ENCODE results near the gene ZNF586.
"Not testable (repeated sequence)": the region's sequence is repeated elsewhere in the genome, so short reads cannot be mapped to it uniquely, and the experiment has no call there.

The ZNF586 gene

DNA sequence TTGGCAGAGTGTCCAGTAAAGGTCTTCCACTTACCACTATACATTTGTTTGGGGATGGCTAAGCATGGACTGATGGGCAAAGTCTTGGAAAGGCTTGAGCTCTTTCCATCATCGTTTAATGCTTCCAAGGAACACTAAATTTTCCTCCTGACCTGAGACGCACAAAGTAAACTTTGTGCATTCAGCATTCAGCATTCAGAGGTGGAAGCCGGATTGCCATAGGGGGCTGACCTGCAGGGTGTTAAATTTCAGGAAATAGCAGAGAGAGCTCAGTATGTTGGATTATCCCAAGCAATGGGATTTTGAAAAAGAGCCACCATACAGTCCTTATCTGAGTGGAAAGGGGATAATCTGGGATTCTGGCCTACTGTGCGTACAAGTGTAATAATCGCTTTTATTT, 31.2 kb downstream of the ZNF586 start:
- Histone ChIP-seq H3K27me3 (replicated peaks; ENCODE audit: control insufficient read depth, insufficient read depth, low read length) (no peaks in the 10 kb centered on the region), H3K36me3 (ENCODE audit: control insufficient read depth, insufficient read depth, low read length) (peaks cover 2% of the 10 kb centered on the region), H3K4me3 (replicated peaks; ENCODE audit: low read depth, low read length) (no peak overlapping the region)
- DNase-seq (ENCODE audit: extremely low read depth, insufficient read length): no peak
- TF ChIP-seq, protein P1, sequence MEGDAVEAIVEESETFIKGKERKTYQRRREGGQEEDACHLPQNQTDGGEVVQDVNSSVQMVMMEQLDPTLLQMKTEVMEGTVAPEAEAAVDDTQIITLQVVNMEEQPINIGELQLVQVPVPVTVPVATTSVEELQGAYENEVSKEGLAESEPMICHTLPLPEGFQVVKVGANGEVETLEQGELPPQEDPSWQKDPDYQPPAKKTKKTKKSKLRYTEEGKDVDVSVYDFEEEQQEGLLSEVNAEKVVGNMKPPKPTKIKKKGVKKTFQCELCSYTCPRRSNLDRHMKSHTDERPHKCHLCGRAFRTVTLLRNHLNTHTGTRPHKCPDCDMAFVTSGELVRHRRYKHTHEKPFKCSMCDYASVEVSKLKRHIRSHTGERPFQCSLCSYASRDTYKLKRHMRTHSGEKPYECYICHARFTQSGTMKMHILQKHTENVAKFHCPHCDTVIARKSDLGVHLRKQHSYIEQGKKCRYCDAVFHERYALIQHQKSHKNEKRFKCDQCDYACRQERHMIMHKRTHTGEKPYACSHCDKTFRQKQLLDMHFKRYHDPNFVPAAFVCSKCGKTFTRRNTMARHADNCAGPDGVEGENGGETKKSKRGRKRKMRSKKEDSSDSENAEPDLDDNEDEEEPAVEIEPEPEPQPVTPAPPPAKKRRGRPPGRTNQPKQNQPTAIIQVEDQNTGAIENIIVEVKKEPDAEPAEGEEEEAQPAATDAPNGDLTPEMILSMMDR (IDR thresholded peaks at IDR 0.05; ENCODE audit: insufficient read depth, low read length, poor library complexity, severe bottlenecking): no peak

- TF ChIP-seq, protein P1 (IDR thresholded peaks at IDR 0.05; ENCODE audit: insufficient read depth, low read length, poor library complexity, severe bottlenecking): peak; percentile 31
- Histone ChIP-seq H3K27me3 (replicated peaks; ENCODE audit: control insufficient read depth, insufficient read depth, low read length) (no peaks in the 10 kb centered on the region), H3K4me3 (replicated peaks; ENCODE audit: low read depth, low read length) (no peak overlapping the region), H3K36me3 (ENCODE audit: control insufficient read depth, insufficient read depth, low read length) (no peaks in the 10 kb centered on the region; the same call in none of the 2 replicates)
- peak; percentile 26 for DNase-seq (ENCODE audit: extremely low read depth, insufficient read length)
These were observed 32.8 kb downstream of the ZNF586 start for GRCh38 chr19:57802269-57802668.

GRCh38 chr19:57803265-57803593, 33.8 kb downstream of the ZNF586 start:
- TF ChIP-seq, protein P1 (IDR thresholded peaks at IDR 0.05; ENCODE audit: insufficient read depth, low read length, poor library complexity, severe bottlenecking): no peak
- Histone ChIP-seq H3K4me3 (replicated peaks; ENCODE audit: low read depth, low read length) (no peak overlapping the region), H3K27me3 (replicated peaks; ENCODE audit: control insufficient read depth, insufficient read depth, low read length) (no peaks in the 10 kb centered on the region), H3K36me3 (ENCODE audit: control insufficient read depth, insufficient read depth, low read length) (peaks cover 2% of the 10 kb centered on the region)
- no peak for DNase-seq (ENCODE audit: extremely low read depth, insufficient read length)

- TF ChIP-seq, protein P1 (IDR thresholded peaks at IDR 0.05; ENCODE audit: insufficient read depth, low read length, poor library complexity, severe bottlenecking): no peak
- no peaks in the 10 kb centered on the region for H3K27me3 ChIP-seq (replicated peaks; ENCODE audit: control insufficient read depth, insufficient read depth, low read length)
- peak; percentile 17 for DNase-seq (ENCODE audit: extremely low read depth, insufficient read length)
- H3K4me3 ChIP-seq (replicated peaks; ENCODE audit: low read depth, low read length): no peak overlapping the region
- peaks cover 3% of the 10 kb centered on the region for H3K36me3 ChIP-seq (ENCODE audit: control insufficient read depth, insufficient read depth, low read length)
These were observed 34.3 kb downstream of the ZNF586 start for GRCh38 chr19:57803594-57804325.

- Histone ChIP-seq H3K4me3 (replicated peaks; ENCODE audit: low read depth, low read length) (no peak overlapping the region), H3K36me3 (ENCODE audit: control insufficient read depth, insufficient read depth, low read length) (peaks cover 7% of the 10 kb centered on the region), H3K27me3 (replicated peaks; ENCODE audit: control insufficient read depth, insufficient read depth, low read length) (no peaks in the 10 kb centered on the region)
- DNase-seq (ENCODE audit: extremely low read depth, insufficient read length): no peak
- TF ChIP-seq, protein P1 (IDR thresholded peaks at IDR 0.05; ENCODE audit: insufficient read depth, low read length, poor library complexity, severe bottlenecking): no peak
These were observed 38.1 kb downstream of the ZNF586 start for GRCh38 chr19:57807541-57807940.

- H3K27me3 ChIP-seq (replicated peaks; ENCODE audit: control insufficient read depth, insufficient read depth, low read length); DNase-seq (ENCODE audit: extremely low read depth, insufficient read length); H3K4me3 ChIP-seq (replicated peaks; ENCODE audit: low read depth, low read length); H3K36me3 ChIP-seq (ENCODE audit: control insufficient read depth, insufficient read depth, low read length): not testable (repeated sequence)
These were observed 41.2 kb downstream of the ZNF586 start for GRCh38 chr19:57810410-57811295.

Data from GM06990 (cell line).